ENCODE data around the gene KIF9.

The KIF9 gene

GRCh38 chr3:47306022-47306421 is 23.4 kb upstream of the KIF9 start:
- Histone ChIP-seq H3K4me2 (ENCODE audit: insufficient read depth, low read length) (no peak overlapping the region), H3K9me3 (ENCODE audit: insufficient read depth, low read length, severe bottlenecking) (no peaks in the 10 kb centered on the region), H3K27ac (ENCODE audit: low read length) (no peak overlapping the region), H3K4me3 (ENCODE audit: low read depth in 1 of 2, low read length in 2 of 2) (no peak overlapping the region), H2AFZ (ENCODE audit: low read depth, low read length) (no peak overlapping the region), H3K79me2 (ENCODE audit: insufficient read depth, low read length) (peaks cover 20% of the 10 kb centered on the region; the same call in 1 of the 2 replicates), H3K36me3 (ENCODE audit: insufficient read depth, low read length) (peaks cover 13% of the 10 kb centered on the region), H3K4me1 (ENCODE audit: insufficient read depth, low read length) (no peaks in the 10 kb centered on the region), H3K9ac (ENCODE audit: low read depth, low read length) (no peak overlapping the region), H4K20me1 (ENCODE audit: insufficient read depth, low read length) (no peaks in the 10 kb centered on the region), H3K27me3 (ENCODE audit: insufficient read depth, low read length, poor library complexity) (no peaks in the 10 kb centered on the region)
- no peak for DNase-seq
- no peak for ATAC-seq (ENCODE audit: insufficient read depth, low read depth)
- TF ChIP-seq EZH2 (IDR thresholded peaks at IDR 0.05; ENCODE audit: borderline replicate concordance, low read depth, low read length, severe bottlenecking), result no peak
- TF ChIP-seq, protein P1, sequence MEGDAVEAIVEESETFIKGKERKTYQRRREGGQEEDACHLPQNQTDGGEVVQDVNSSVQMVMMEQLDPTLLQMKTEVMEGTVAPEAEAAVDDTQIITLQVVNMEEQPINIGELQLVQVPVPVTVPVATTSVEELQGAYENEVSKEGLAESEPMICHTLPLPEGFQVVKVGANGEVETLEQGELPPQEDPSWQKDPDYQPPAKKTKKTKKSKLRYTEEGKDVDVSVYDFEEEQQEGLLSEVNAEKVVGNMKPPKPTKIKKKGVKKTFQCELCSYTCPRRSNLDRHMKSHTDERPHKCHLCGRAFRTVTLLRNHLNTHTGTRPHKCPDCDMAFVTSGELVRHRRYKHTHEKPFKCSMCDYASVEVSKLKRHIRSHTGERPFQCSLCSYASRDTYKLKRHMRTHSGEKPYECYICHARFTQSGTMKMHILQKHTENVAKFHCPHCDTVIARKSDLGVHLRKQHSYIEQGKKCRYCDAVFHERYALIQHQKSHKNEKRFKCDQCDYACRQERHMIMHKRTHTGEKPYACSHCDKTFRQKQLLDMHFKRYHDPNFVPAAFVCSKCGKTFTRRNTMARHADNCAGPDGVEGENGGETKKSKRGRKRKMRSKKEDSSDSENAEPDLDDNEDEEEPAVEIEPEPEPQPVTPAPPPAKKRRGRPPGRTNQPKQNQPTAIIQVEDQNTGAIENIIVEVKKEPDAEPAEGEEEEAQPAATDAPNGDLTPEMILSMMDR (IDR thresholded peaks at IDR 0.05; ENCODE audit: borderline replicate concordance, extremely low read depth, low read length, poor library complexity, severe bottlenecking), result no peak

- H3K4me3 ChIP-seq (ENCODE audit: low read depth in 1 of 2, low read length in 2 of 2), result no peak overlapping the region
- TF ChIP-seq EZH2 (IDR thresholded peaks at IDR 0.05; ENCODE audit: borderline replicate concordance, low read depth, low read length, severe bottlenecking), result no peak
- TF ChIP-seq, protein P1 (IDR thresholded peaks at IDR 0.05; ENCODE audit: borderline replicate concordance, extremely low read depth, low read length, poor library complexity, severe bottlenecking), result no peak
- H2AFZ ChIP-seq (ENCODE audit: low read depth, low read length), result no peak overlapping the region
- no peak overlapping the region for H3K27ac ChIP-seq (ENCODE audit: low read length)
- ATAC-seq (ENCODE audit: insufficient read depth, low read depth) (no peak), DNase-seq (no peak)
- no peaks in the 10 kb centered on the region for H3K9me3 ChIP-seq (ENCODE audit: insufficient read depth, low read length, severe bottlenecking)
- H3K9ac ChIP-seq (ENCODE audit: low read depth, low read length), result no peak overlapping the region
- H3K79me2 ChIP-seq (ENCODE audit: insufficient read depth, low read length), result peaks cover 21% of the 10 kb centered on the region; the same call in 1 of the 2 replicates
- H3K36me3 ChIP-seq (ENCODE audit: insufficient read depth, low read length), result peaks cover 13% of the 10 kb centered on the region
- H3K4me1 ChIP-seq (ENCODE audit: insufficient read depth, low read length), result no peaks in the 10 kb centered on the region
- H4K20me1 ChIP-seq (ENCODE audit: insufficient read depth, low read length), result no peaks in the 10 kb centered on the region
- H3K4me2 ChIP-seq (ENCODE audit: insufficient read depth, low read length), result no peak overlapping the region
- H3K27me3 ChIP-seq (ENCODE audit: insufficient read depth, low read length, poor library complexity), result no peaks in the 10 kb centered on the region
These were observed 18.9 kb upstream of the KIF9 start for GRCh38 chr3:47301456-47301855.

- ATAC-seq (ENCODE audit: insufficient read depth, low read depth) (no peak), DNase-seq (no peak)
- Histone ChIP-seq H3K4me1 (ENCODE audit: insufficient read depth, low read length) (no peaks in the 10 kb centered on the region), H3K79me2 (ENCODE audit: insufficient read depth, low read length) (peaks cover 32% of the 10 kb centered on the region), H3K9me3 (ENCODE audit: insufficient read depth, low read length, severe bottlenecking) (no peaks in the 10 kb centered on the region), H3K27ac (ENCODE audit: low read length) (no peak overlapping the region), H3K9ac (ENCODE audit: low read depth, low read length) (no peak overlapping the region), H4K20me1 (ENCODE audit: insufficient read depth, low read length) (peaks cover 8% of the 10 kb centered on the region; the same call in 1 of the 2 replicates), H3K4me3 (ENCODE audit: low read depth in 1 of 2, low read length in 2 of 2) (no peak overlapping the region), H2AFZ (ENCODE audit: low read depth, low read length) (no peak overlapping the region), H3K36me3 (ENCODE audit: insufficient read depth, low read length) (peaks cover 13% of the 10 kb centered on the region), H3K4me2 (ENCODE audit: insufficient read depth, low read length) (no peak overlapping the region), H3K27me3 (ENCODE audit: insufficient read depth, low read length, poor library complexity) (no peaks in the 10 kb centered on the region)
- TF ChIP-seq, protein P1 (IDR thresholded peaks at IDR 0.05; ENCODE audit: borderline replicate concordance, extremely low read depth, low read length, poor library complexity, severe bottlenecking), result no peak
- no peak for TF ChIP-seq EZH2 (IDR thresholded peaks at IDR 0.05; ENCODE audit: borderline replicate concordance, low read depth, low read length, severe bottlenecking)
These were observed 17.1 kb upstream of the KIF9 start for GRCh38 chr3:47299381-47300318.

Measured in DND-41 (cell line).